Measurements from ENCODE around the gene COL4A4.

- TF ChIP-seq, protein P1, sequence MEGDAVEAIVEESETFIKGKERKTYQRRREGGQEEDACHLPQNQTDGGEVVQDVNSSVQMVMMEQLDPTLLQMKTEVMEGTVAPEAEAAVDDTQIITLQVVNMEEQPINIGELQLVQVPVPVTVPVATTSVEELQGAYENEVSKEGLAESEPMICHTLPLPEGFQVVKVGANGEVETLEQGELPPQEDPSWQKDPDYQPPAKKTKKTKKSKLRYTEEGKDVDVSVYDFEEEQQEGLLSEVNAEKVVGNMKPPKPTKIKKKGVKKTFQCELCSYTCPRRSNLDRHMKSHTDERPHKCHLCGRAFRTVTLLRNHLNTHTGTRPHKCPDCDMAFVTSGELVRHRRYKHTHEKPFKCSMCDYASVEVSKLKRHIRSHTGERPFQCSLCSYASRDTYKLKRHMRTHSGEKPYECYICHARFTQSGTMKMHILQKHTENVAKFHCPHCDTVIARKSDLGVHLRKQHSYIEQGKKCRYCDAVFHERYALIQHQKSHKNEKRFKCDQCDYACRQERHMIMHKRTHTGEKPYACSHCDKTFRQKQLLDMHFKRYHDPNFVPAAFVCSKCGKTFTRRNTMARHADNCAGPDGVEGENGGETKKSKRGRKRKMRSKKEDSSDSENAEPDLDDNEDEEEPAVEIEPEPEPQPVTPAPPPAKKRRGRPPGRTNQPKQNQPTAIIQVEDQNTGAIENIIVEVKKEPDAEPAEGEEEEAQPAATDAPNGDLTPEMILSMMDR (IDR thresholded peaks at IDR 0.05; ENCODE audit: borderline replicate concordance, extremely low read depth, low read length, poor library complexity, severe bottlenecking) = no peak
- TF ChIP-seq EZH2 (IDR thresholded peaks at IDR 0.05; ENCODE audit: borderline replicate concordance, low read depth, low read length, severe bottlenecking) = no peak
These were observed 22.7 kb downstream of the COL4A4 start for GRCh38 chr2:227141301-227141700.

Data from DND-41 (cell line).